GM21619 (cell line): ENCODE data around the gene SERPINB1.
A peak's percentile ranks its signal among the peaks of the same experiment; 100 is the strongest.
"Not testable (repeated sequence)": the region's sequence is repeated elsewhere in the genome, so short reads cannot be mapped to it uniquely, and the experiment has no call there.

Source experiments
- ATAC-seq: cut with Tn5 transposase; IDR thresholded peaks from one replicate; pipeline ENCODE4 v1.9.1; 2021; ENCODE audit not compliant: unreplicated experiment

Gene SERPINB1

GRCh38 chr6:2841264-2842138 is at the start of gene SERPINB1:
Gene SERPINB1 (minus strand): TSS chr6:2841863. CDS start chr6:2840586, 1,277 bp downstream.
- ATAC-seq, result peak; percentile 73

- ATAC-seq, result no peak
These were observed 49.5 kb upstream of the SERPINB1 start for GRCh38 chr6:2890976-2891767.

GRCh38 chr6:2885967-2886735 is 44.5 kb upstream of the SERPINB1 start:
- no peak for ATAC-seq

GRCh38 chr6:2884804-2885203 is 43.1 kb upstream of the SERPINB1 start:
- no peak for ATAC-seq

GRCh38 chr6:2883673-2884072 is 42.0 kb upstream of the SERPINB1 start:
- no peak for ATAC-seq

GRCh38 chr6:2881423-2881822 is 39.8 kb upstream of the SERPINB1 start:
- ATAC-seq, result peak; percentile 57

- not testable (repeated sequence) for ATAC-seq
These were observed 38.5 kb upstream of the SERPINB1 start for GRCh38 chr6:2880156-2880555.

- no peak for ATAC-seq
These were observed 36.3 kb upstream of the SERPINB1 start for GRCh38 chr6:2877960-2878359.

GRCh38 chr6:2877057-2877882 is 35.6 kb upstream of the SERPINB1 start:
- ATAC-seq, result no peak

GRCh38 chr6:2876210-2877056 is 34.8 kb upstream of the SERPINB1 start:
- ATAC-seq, result peak; percentile 33

- ATAC-seq, result no peak
These were observed 33.9 kb upstream of the SERPINB1 start for GRCh38 chr6:2875359-2876191.

GRCh38 chr6:2873643-2874042 is 32.0 kb upstream of the SERPINB1 start:
- no peak for ATAC-seq

GRCh38 chr6:2872423-2873358 is 31.0 kb upstream of the SERPINB1 start:
- ATAC-seq, result no peak

- ATAC-seq, result no peak
These were observed 30.3 kb upstream of the SERPINB1 start for GRCh38 chr6:2871953-2872352.

GRCh38 chr6:2871102-2871501 is 29.4 kb upstream of the SERPINB1 start:
- no peak for ATAC-seq

- ATAC-seq, result no peak
These were observed 28.5 kb upstream of the SERPINB1 start for GRCh38 chr6:2870046-2870636.

GRCh38 chr6:2868637-2869036 is 27.0 kb upstream of the SERPINB1 start:
- no peak for ATAC-seq
